ENCODE results near the gene C15orf61. TPM values are rescaled to one million over a fixed set of nuclear protein-coding genes. Genes with fewer than 3 reads are reported as not detected.

C15orf61 gene
- total and polyA plus RNA-seq, 11 donors: 3.6 to 11.7 (median 9.9) TPM

DNA sequence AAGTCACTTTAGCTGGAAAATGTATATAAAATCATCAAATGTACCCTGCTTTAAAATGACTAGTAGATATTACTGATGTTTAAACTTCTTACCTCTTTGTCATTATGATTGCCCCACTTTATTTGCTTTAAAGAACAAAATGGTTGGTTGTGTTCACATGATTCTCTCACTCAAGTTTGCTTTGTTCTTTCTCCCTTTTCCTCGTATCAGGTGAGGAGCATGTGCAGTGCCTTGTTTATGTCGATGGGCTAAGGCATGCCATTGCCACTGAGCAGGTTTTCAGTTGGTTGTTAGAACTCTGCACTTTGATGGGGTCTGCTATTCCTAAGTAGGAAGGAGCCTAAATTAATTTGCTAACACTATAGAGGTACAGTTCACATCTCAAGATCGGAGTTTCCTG lies 26.9 kb downstream of the C15orf61 start:
- intact Hi-C loops (cut with DNase I): loop anchor here in 3 of 10 donors (10.0 kb wide), 2 partner anchors 93 to 287 kb away; no protein-coding TSS in a partner anchor
- ATAC-seq: no peak
- DNase-seq: no peak
- peaks cover 0 to 49% (median 32%) of the 10 kb centered on the region in 12 donors for H3K4me1 ChIP-seq
- peak overlapping the region in 2 of 12 donors; percentile 1 to 28 for H3K27ac ChIP-seq
- 64 to 78% (median 67%) methylated on average over 3 of the region's 3 CpGs for WGBS, 4 donors
- H3K9me3 ChIP-seq: no peaks in the 10 kb centered on the region
- H3K27me3 ChIP-seq: no peaks in the 10 kb centered on the region
- peaks cover 0 to 35% (median 14%) of the 10 kb centered on the region in 9 donors for H3K36me3 ChIP-seq
- no peak overlapping the region for H3K4me3 ChIP-seq
- TF ChIP-seq, protein P1, sequence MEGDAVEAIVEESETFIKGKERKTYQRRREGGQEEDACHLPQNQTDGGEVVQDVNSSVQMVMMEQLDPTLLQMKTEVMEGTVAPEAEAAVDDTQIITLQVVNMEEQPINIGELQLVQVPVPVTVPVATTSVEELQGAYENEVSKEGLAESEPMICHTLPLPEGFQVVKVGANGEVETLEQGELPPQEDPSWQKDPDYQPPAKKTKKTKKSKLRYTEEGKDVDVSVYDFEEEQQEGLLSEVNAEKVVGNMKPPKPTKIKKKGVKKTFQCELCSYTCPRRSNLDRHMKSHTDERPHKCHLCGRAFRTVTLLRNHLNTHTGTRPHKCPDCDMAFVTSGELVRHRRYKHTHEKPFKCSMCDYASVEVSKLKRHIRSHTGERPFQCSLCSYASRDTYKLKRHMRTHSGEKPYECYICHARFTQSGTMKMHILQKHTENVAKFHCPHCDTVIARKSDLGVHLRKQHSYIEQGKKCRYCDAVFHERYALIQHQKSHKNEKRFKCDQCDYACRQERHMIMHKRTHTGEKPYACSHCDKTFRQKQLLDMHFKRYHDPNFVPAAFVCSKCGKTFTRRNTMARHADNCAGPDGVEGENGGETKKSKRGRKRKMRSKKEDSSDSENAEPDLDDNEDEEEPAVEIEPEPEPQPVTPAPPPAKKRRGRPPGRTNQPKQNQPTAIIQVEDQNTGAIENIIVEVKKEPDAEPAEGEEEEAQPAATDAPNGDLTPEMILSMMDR (IDR thresholded peaks at IDR 0.05): no peak
- TF ChIP-seq POLR2A (IDR thresholded peaks at IDR 0.05): no peak

DNA sequence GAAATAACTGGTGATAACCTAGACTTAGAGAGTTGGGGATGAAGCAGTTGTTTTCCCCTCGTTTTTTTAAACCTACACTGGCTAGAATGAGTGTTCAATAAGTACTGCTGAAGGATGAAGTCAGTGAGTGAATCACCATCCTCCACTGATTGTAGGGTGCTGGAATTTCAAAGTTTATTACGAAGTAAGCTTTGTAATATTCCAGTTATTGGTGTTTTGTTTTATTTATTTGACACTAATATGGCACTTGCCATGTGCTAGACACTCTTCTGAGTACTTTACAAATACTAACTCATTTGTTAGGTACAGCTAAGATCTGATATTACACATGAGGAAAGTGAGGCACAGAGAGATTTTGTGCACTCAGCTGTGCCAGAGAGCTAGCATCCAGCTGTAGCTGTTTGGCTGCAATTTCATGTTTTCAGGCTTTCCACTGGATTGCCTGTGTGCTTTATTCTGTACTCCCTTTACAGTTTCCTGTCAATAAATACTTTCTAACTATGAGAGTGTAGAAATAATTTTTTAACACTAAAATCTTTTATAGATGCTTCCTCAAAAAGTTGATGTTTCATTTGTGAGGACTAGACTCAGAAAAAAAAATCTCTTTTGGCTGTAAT lies 27.4 kb downstream of the C15orf61 start:
- TF ChIP-seq, protein P1 (IDR thresholded peaks at IDR 0.05): no peak
- no peak for TF ChIP-seq POLR2A (IDR thresholded peaks at IDR 0.05)
- intact Hi-C loops (cut with DNase I): loop anchor here in 3 of 10 donors (10.0 kb wide), 2 partner anchors 94 to 286 kb away; no protein-coding TSS in a partner anchor
- Histone ChIP-seq H3K4me1 (peaks cover 0 to 46% (median 30%) of the 10 kb centered on the region in 12 donors), H3K27me3 (no peaks in the 10 kb centered on the region), H3K27ac (peak overlapping the region in 6 of 12 donors; percentile 1 to 46 (median 26)), H3K4me3 (no peak overlapping the region), H3K36me3 (peaks cover 0 to 35% (median 14%) of the 10 kb centered on the region in 9 donors), H3K9me3 (no peaks in the 10 kb centered on the region)
- DNase-seq (no peak), ATAC-seq (peak in 1 of 4 donors; percentile 40)
- WGBS, 4 donors: 77 to 82% (median 78%) methylated on average over 2 of the region's 2 CpGs

DNA sequence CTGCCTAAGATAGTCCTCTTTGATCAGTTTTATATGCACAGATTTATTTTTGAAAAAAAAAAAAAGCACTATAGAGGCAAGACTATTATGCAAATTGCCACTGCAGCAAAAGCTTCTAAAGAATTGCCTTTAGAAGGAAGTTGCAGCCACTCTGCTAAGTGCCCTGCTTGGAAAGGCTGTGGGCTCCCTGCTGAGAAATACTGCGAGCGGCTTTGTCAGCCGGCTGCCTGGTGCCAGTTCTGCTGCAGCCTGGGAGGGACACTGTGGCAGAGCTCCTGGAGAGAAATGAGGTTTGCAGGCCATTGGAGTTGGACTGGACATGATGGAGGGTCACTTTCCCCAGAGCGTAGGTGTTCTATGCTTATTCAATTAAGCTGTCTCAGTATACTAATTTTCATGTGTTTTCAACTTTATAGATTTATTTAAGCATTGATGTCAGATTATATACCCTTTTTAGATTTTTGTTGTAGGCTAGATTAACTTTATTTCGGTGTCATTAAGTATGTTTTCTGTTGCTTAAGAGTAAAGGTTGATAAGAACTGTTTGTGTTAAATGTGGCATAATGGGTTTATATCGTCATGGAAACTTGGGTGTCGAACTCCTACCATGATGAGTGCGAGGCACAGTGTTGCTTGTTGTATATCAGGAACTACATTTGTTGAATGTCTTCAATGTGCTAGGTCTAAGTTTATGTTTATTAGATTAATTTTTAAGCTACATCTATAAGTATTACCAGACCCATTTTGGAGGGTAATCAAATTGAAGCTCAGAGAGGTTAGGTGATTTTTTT lies 28.1 kb downstream of the C15orf61 start:
- WGBS, 4 donors: 65 to 73% (median 70%) methylated on average over 8 of the region's 8 CpGs
- peak in 4 of 5 donors; percentile 27 to 50 (median 32) for DNase-seq
- TF ChIP-seq, protein P1 (IDR thresholded peaks at IDR 0.05): no peak
- TF ChIP-seq POLR2A (IDR thresholded peaks at IDR 0.05): no peak
- intact Hi-C loops (cut with DNase I): loop anchor here in 3 of 10 donors (10.0 kb wide), 2 partner anchors 94 to 286 kb away; no protein-coding TSS in a partner anchor
- H3K4me3 ChIP-seq: no peak overlapping the region
- peaks cover 0 to 39% (median 23%) of the 10 kb centered on the region in 12 donors for H3K4me1 ChIP-seq
- no peaks in the 10 kb centered on the region for H3K27me3 ChIP-seq
- peaks cover 0 to 35% (median 14%) of the 10 kb centered on the region in 9 donors for H3K36me3 ChIP-seq
- H3K27ac ChIP-seq: peak overlapping the region in 8 of 12 donors; percentile 5 to 46 (median 28)
- H3K9me3 ChIP-seq: no peaks in the 10 kb centered on the region
- ATAC-seq: peak; percentile 64 to 89 (median 80)

DNA sequence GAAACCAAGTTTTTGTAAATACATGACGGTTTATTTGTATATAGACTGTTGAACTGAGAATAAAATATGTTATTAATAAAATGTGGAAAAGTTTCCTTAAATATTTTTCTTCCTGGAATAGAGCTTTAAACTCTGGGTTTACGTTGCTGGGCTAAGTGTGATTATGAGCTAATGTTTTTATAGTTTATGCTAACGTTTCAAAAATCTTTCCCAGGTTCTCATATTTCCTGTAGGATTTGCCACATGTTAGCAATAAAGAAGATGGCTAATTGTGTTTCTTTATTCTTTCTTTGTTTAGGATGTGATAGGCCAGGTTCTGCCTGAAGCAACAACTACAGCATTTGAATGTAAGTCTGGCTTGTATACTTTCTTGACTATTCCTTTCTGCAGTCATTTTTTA lies 28.8 kb downstream of the C15orf61 start:
- H3K27me3 ChIP-seq: no peaks in the 10 kb centered on the region
- WGBS, 4 donors: 70 to 75% (median 70%) methylated on average over 3 of the region's 3 CpGs
- ATAC-seq: no peak
- intact Hi-C loops (cut with DNase I): loop anchor here in 3 of 10 donors (10.0 kb wide), 2 partner anchors 95 to 285 kb away; no protein-coding TSS in a partner anchor
- H3K4me3 ChIP-seq: no peak overlapping the region
- peak overlapping the region in 5 of 12 donors; percentile 7 to 46 (median 26) for H3K27ac ChIP-seq
- no peak for DNase-seq
- H3K9me3 ChIP-seq: no peaks in the 10 kb centered on the region
- H3K4me1 ChIP-seq: peaks cover 0 to 35% (median 19%) of the 10 kb centered on the region in 12 donors
- TF ChIP-seq, protein P1 (IDR thresholded peaks at IDR 0.05): no peak
- TF ChIP-seq POLR2A (IDR thresholded peaks at IDR 0.05): no peak
- H3K36me3 ChIP-seq: peaks cover 0 to 35% (median 14%) of the 10 kb centered on the region in 9 donors

Measured in heart left ventricle (tissue), 16 donors.